GM19468 (cell line): ENCODE measurements around the gene NAGA.
"Not testable (repeated sequence)": the region's sequence is repeated elsewhere in the genome, so short reads cannot be mapped to it uniquely, and the experiment has no call there.

ENCODE experiments used
- ATAC-seq: cut with Tn5 transposase; IDR thresholded peaks from one replicate; pipeline ENCODE4 v1.9.1; 2021; ENCODE audit warnings: mild to moderate bottlenecking, moderate library complexity, moderate number of reproducible peaks; ENCODE audit not compliant: unreplicated experiment; ENCODE audit errors: extremely low read depth

The NAGA gene

DNA sequence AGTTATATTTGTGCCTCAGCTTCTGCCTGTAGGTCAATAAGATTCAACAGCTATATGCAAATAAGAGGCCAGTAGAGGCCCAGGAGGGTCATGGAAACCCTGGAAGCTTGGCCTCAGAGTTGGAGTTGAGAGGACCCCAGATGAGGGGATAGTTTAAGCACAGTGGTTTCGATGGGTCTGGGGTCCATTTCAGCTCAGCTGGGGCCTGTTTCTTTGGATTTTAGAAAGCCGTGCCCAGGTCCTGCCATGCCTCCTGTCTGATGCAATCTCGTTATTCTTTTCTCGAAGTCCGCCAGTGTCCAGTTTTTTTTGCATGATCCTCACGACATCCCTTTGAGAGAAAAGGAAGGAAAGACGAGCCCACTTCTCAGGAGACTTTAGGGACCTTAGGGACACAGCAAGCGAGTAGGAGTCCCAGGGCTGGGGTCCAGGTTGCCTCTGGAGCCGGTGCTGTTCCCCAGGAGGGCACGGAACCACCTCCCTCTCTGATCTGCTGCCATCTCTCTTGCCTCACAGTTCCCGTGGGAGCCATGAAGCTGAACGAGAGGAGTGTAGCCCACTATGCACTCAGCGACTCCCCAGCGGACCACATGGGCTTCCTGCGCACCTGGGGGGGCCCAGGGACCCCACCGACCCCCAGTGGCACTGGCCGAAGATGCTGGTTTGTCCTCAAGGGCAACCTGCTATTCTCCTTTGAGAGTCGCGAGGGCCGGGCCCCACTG lies 6.3 kb upstream of the NAGA start:
- ATAC-seq = no peak

DNA sequence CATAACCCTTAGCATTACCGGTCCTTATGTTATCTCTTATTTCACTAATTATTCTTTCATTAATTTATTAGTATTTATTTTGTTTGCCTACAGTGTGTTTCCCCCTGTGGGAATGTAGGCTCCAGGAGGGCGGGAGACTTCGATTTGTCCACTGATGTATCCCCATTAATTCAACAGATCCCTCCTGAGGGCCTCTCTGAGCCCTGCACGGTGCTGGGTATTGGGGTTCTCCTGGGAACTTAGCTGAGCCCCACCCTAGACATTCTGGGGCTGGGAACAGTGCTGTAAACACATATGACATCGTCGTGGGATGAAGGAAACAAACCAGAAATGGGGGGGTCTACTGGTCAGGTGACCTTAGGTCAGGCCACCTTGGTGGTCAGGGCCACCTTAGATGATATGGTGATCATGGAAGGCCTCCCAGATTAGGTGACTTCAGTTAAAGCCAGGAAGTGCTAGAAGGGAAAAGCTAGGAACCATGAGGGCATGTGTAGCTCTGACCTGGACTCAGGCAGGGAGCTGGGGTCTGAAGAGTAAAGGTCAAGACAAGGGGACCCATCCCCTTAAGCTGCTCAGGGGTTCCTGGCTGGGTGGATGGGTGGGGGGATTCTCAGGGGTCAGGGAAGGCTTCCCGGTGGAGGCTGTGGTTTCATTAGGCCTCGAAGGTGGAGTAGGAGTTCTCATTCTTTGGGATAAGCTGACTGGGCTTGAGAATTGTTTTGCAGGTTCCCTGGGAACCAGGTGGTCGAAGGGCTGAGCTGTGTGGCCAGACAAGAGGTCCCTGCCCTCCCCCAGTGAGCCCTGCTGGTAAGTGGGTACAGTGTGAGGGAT lies 4.4 kb upstream of the NAGA start:
- no peak for ATAC-seq

DNA sequence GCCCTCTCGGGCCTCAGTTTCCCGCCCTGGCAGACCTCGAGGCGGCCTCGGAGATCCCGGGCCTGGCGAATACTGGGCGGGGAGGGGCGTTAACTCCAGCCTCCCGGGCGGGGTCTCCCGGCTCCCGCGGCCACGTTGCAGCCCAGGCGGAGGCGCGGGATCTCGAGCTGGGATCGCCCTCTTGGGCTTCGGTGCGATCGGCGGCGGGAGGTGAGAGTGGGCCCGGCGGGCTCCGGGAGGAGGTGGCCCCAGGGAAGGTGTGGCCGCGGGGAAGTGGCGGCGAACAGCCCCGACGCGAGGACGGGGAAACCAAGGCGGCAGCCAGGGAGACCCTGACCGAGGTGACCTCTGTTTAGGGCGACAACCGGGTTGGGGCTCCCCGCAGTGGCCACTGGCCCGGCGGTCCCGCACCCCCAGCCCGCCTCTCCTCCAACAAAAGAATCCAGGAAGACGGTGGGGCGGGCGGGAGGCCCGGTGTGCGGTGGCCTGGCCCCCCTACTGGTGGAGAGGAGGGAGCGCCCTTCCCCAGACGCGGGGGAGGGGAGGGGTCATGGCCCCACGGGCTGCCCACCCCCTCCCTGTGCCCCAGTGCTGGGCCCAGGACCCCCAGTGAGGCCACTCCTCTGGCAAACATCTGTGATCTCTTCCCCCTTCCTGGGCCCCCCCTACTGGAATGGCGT lies 3.7 kb upstream of the NAGA start, which contains the start of gene PHETA2:
Gene PHETA2, plus strand, starts transcription at position 117 of the 680 bp plus-strand sequence. CDS start 3,046 bp downstream, outside the sequence.
- ATAC-seq = no peak

DNA sequence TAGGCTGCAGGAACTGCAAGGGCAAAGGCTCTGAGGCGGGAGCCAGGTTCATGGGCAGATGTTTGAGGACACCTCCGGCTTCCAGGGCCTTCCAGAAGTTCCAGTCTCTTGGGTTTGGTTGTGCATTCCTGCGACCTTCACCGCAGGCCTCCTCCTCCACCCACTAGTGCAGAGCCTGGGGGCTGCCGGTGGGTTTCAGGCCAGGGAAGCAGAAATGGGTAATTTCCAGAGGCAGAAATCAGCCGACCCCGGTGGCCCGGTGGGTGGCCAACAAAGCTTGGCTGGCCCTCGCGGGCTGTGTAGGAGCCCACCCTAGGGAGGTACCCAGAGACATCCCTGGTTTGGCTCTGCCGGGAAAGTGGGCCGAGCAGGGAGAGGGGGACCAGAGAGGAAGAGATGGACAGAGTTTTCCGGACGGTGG lies 3.0 kb upstream of the NAGA start:
- no peak for ATAC-seq

DNA sequence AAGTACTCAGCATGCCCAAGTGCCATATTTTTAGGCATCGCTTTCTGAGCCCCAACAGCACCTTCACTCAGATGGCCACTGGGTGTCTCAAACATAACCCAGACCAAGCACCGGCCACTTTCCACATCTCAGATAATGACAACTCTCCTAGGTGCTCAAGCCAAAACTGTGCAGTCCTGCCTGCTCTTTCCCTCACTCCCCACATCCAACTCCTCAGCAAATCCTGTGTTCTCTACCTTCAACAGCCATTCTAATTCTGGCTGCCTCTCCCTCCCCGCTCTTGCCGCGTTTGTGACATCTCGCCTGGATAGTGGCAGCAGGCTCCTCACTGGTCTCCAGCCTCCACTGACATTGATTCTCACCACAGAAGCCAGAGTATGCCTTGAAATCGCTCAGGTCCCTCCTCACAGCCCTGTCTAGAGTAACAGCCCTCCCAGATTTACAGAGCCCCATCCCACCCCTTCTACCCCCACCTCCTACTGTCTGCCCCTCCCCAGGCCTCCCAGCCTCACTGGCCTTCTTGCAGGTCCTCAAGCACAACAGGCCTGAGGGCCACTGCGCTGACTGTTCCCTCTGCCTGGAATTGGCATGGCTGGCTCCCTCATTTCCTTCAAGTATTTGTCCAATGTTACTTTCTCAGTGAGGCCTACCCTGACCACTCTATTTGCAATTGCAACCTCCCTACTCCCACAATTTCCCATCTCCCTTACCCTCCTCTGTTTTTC lies 2.2 kb upstream of the NAGA start:
- ATAC-seq = no peak

DNA sequence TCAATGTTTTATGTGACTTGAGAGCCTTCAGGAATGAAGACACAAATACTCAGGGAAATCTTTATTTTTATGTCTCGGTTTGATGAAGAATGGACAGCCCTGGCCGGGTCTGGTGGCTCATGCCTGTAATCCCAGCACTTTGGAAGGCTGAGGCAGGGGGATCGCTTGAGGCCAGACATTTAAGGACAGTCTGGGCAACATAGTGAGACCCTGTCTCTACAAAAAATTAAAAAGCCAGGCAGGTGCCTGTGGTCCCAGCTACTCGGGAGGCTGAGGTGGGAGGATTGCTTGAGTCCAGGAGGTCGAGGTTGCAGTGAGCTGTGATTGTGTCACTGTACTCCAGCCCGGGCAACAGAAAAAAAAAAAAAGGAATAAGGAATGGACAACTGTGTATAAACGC lies 896 bp upstream of the NAGA start:
- ATAC-seq = not testable (repeated sequence)

DNA sequence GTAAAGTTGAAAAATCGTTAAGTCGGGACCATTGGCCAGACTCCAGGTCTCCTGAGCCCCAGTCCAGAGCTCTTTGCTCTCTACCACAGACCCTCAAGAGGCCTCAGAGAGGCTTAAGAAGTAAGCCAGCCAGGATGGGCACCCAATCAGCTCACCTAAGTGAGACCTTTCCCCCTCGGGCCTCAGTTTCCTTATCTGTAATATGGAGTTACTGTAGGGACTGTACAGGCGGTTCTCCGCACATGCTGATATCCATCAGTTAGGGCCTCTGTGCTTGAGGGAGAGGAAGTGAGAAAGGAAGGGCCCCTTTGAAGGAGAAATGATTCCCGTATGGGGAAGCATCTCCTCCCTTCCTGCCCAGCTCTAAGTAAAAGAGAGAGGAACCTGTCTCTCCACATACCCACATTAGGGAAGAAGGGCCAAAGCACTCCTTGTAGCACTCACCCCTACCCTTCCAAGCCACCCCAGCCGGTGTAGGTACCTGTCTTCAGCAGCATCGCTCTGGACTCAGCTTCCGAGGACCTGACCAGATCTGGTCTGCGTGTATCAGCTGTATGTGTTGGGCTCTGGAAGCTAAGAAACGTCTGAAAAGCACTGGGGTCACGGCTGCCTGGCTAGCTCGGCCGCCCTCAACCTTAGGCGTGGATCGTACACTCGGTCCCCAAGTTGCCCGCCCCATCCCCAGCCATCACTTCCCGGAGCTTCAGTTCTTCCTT lies 653 bp downstream of the NAGA start:
- no peak for ATAC-seq

DNA sequence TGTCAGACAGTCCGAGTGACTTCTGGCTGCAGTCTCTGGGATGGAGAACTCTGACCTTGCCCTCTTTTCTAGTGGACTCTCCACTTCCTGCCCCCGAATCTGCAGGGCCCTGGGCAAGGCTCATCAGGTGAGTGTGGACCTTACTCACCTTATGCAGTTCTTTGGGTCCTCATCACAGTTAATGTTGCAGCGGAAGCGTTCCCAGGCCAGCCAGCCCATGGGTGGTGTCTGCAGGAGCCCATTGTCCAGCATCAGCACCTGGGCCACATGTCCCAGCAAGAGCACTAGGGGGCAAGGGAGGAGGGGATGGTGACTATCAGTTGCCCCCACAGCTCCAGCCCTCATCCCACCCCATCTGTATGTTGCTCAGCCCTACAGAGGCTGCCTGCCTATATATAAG lies 2.3 kb downstream of the NAGA start:
- no peak for ATAC-seq

DNA sequence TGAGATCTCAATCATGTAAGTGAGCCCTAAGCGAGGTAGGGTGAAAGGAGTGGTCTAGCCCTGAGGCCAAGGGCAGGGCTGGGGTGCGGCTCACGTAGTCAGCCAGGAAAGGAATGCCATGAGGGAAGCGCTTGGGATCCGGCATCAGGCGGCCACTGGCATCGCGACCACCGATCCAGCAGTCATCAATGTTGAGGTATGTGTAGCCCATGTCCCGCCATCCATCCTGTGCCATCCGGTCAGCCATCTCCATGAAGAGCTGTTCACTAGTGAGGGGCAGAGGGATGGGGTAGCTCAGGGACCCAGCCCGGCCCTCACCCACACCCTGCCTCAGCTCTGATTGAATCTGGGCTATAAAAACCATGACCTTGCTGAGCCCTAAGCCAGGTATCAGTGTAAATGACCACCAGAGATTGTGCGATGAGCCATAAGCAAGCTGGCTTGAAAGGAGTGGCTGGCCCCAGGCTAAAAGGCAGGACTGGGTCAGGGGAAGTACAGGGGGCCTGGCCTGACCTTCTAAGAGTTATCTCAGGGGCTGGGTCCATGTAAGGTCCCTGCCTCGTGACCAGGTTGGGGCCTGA lies 2.9 kb downstream of the NAGA start:
- ATAC-seq = no peak

DNA sequence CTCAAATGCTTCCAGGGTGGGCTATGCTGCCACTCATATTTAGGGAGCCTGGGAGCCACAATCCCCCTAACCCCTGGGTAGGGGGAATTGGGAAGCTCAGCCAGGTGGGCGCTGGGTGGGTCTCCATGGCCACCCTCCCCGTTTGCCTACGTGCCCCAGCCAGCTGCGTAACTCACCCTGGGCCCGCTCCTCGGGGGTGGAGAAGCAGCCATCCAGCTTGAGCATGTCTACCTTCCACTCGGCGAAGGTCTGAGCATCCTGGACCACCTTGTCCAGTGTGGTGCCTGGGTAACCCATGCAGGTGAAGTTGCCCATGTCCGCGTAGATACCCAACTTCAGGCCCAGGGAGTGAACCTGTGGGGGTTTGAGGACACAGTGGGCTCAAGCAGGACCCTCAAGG lies 3.7 kb downstream of the NAGA start:
- ATAC-seq = no peak

DNA sequence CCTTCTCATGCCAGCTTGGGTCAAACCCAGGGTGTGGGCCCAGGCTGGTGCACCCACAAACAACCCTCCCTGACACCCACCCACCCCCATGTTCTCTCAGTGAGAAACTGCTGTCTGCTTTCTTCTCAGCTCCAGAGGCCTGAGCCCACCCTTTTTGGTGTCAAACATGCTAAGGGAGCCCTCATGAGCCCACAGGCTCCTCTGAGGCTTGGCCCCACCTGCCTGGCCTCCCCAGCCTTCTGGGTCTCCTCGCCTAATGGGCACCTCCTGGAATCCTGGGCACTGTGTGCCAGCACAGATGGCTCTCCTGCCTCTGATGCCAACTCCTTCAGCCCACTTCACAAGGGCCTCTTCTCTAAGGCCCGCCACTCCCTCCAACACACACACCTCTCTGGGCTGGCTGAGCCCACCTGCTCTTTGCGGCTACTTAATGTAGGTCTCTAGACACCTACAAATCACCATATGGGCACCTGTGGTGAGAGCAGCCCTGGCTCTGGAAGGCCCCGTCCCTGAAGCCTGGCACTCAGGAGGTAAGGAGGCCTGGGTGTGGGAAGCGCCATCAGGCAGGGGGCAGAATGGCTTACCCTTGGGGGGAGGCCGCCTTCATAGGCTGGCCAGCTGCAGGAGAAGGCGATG lies 4.4 kb downstream of the NAGA start:
- no peak for ATAC-seq

DNA sequence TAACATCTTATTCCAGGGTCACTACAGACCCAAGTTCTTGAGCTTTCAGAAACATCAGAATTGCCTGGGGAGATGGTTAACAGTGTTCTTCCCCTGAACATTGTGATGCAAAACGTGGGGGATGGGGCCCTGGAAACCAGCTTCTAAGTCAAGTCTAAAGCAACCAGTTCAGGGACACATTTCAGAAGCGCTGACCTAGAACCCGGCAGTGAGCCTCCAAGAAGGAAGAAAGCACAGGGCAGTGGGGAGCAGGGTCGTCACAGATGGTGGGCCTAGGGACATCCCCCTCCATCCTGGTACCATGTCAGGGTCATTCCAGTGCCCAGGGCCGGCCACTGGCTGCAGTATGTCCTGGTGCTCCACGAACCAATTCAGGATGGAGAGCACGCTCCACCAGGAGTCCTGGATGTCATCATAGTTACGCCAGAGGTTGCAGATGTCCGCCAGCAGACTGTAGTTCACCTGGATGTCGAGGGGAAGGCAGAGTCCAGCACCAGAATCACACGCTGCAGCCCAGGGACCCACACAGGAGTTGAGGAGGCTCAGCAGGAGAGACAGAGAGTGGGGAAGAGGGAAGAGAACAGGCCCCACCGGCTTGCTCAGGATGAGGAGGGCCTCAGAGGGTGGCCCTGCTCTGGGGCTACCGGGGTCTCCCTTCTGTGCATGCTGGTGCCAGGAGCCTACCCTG lies 5.0 kb downstream of the NAGA start:
- no peak for ATAC-seq

DNA sequence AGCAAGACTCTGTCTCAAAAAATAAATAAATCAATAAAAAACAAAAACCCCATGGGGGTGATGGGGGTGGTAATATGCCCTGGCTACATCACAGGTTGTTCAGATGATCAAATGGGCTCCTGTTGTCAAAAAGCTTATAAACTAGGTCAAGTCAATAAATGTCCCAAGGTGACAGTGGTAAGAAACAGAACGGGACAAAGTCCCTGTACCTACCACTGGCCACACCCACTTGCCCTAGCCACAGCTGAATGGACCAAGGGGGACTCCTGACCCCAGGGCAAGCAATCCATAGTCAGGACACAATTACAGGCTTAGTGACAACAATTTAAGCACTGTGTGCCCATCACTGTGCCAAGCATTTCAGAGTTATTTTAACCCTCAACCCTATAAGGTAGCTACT lies 6.0 kb downstream of the NAGA start:
- ATAC-seq = no peak

DNA sequence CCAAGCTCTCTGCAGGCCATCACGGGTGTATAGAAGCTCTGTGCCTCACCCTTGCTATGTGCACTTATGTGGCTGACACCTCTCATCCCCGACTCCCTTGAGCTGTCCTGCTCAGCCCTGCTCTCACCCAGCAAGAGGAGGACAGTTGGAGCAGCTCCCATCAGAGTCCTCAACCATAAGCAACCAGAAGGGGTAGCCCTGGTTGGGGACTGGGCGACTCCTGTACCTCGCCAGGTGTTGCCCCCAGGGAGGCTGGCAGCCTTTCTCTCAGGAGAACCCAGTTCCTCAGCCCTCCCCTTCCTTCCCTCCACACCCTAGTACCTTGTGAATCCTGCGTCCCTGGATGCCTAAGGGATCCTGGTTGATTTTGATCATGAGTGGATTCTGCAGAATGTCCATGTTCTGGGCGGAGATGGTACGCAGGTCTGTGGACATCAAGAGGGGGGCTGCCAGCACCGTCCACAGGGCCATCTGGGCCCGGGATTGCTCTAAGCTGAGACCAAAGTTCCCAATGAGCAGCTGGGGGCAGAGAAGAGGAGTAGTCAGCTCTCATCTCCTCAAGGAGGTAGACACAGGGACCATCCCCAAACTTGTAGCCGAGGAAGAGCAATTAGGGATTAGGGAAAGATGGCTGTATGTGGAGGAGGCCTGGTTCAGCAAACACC lies 8.0 kb downstream of the NAGA start:
- no peak for ATAC-seq

DNA sequence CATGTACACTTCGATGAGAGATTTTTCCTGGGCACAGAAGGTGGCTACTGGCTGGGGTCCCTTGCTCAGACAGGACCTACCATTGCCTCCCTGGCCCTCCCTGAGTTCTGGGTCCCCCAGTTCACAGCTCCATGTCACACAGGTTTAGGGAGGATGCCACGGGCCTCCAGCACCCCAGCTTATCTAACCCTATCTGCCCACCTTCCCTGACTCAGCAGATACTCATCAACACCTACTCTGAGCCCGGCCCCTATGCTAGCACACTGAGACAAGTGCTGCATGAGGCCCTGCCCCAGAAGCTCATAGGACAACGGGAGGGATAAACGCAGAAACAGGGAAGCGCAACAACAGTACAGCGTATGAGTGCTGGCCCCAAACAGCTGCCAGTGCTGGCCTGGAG lies 9.6 kb downstream of the NAGA start:
- ATAC-seq = no peak

DNA sequence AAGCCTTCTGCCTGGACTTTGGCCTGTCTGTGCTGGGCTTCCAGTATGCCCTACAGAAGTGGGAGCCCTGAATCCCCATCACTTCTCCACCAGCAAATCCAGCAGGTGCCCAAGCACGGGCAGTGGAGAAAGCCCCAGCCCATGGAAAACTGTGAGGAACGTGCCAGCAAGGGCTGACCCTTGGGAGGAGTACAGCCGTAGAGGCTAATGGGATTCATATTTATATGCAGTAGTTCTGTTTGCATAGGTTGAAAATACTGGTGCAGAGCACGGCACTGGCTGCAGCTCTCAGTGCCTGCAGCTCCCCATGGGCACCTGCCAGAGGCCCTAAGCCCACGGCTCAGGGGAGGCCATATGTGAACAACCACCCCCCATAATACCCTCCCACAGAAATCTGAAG lies 10.1 kb downstream of the NAGA start:
- no peak for ATAC-seq

DNA sequence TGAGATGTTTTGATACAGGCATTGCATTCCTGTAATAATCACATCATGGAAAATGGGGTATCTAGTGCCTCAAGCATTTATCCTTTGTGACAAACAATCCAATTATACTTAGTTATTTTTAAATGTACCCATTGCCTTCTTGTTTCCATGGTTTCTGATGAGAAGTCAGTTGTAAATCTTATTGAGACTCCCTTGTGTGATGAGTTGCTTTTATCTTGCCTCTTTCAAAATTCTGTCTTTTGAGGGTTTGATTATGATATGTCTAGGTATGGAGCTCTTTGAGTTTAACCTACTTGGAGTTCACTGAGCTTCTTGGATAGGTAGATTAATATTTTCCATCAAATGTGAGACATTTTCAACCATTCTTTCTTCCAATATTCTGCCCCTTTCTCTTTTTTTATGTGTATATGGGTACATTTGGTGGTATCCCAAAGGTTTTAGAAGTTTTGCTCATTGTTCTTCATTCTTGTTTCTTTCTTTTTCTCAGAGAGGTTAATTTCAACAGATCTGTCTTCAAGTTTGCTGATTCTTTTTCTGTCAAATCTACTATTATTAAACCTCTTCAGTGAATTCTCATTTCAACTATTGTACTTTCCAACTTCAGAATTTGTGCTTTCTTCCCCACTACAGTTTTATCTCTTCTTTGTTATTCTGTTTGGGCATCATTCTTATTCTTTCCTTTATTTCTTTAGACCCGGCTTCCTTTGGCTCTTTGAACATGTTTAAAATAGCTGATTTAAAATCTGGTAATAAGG lies 13.7 kb downstream of the NAGA start:
- ATAC-seq = no peak
